GM12892 (cell line): ENCODE results near the gene GGT5.

Source experiments
- POLR2A ChIP-seq: IDR thresholded peaks from 2 replicates; pipeline ENCODE4 v1.6.1; 2011; ENCODE audit warnings: low read depth, low read length, control low read depth
- TAF1 ChIP-seq: IDR thresholded peaks from 2 replicates; pipeline ENCODE4 v1.6.1; 2011; ENCODE audit warnings: low read depth, mild to moderate bottlenecking, control low read depth, low read length, borderline replicate concordance

DNA sequence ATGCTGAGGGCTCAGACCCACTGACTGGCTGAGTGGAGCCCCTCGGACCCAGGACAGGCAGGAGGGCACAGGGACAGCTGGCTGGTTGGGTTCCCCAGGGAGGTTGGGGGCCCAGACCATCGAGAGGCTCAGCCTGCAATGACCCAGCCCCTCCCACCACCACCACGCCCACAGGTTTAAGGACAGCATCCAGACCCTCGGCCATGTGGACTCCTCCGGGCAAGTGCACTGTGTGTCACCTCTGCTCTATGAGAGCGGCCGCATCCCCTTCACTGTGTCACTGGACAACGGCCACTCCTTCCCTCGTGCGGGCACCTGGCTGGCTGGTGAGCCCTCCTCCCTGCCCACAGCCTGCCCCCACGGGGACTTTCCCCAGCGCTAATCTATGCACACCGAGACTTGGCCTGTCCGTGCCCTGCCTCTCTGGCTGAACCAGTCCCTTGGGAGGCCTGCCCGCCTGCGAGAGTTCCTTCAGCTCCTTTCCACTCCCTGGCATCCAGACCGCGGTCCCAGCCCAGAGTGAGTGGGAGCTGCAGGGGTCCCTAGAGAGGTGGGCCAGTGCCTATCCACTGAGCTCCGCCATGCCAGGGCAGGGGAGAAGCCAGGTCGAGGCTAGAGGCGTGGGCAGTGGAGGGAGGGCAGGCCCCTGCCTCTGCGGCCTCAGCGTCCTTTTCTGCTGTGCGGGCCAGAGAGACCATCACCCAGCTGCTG lies 61.4 kb downstream of the GGT5 start:
- TF ChIP-seq TAF1 (no peak), POLR2A (no peak)
